ENCODE results near the gene DMD.
"Not testable (repeated sequence)": the region's sequence is repeated elsewhere in the genome, so short reads cannot be mapped to it uniquely, and the experiment has no call there.

Gene DMD

DNA sequence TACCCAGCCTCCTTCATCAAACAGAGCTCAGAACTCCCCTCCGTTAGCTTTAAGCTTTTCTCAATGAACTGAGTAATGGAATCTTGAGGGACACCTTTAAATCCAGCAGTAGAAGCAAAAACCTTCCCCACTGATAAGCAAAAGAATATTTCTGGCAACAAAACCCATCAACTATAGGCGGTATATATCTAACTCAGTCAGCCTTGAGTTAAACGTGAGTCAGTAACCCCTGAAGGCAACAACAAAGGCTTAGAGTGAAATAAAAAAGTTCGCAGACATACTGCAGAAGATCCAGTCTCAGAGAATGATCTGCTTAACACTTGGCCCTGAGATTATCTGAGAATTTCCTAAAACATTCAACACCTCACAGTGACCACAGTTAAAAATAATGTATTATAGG is 77.2 kb downstream of the DMD start:
- no peaks in the 10 kb centered on the region for H3K36me3 ChIP-seq (ENCODE audit: insufficient read depth, low read length)
- H2AFZ ChIP-seq (ENCODE audit: low read depth, low read length), result no peak overlapping the region
- H3K4me3 ChIP-seq (ENCODE audit: low read length), result no peak overlapping the region
- no peaks in the 10 kb centered on the region for H3K9me3 ChIP-seq (ENCODE audit: low read length)
- H3K27me3 ChIP-seq (ENCODE audit: insufficient read depth, low read length), result no peaks in the 10 kb centered on the region
- no peaks in the 10 kb centered on the region for H3K4me1 ChIP-seq (ENCODE audit: insufficient read depth, low read length)

DNA sequence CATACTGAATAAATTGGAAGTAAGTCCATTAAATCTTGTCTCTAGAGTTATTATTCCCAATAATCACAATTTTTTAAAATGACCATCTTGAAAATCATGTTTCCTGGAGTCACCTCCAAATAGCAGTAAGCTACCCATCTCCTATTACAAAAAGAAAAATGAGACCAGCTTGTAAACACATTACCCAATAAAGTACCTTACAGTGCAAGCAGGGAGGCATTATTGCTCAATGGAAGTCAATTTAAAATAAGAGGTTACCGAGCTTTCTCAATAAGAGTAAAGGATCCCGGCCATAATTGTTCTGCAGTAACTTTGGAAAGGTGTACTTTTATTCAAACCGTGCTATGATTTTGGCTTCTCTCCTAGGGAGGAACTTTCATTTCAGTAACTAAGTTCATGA is 78.0 kb downstream of the DMD start:
- H3K4me3 ChIP-seq (ENCODE audit: low read length), result no peak overlapping the region
- peaks cover under 1% of the 10 kb centered on the region for H3K27me3 ChIP-seq (ENCODE audit: insufficient read depth, low read length)
- no peaks in the 10 kb centered on the region for H3K36me3 ChIP-seq (ENCODE audit: insufficient read depth, low read length)
- no peaks in the 10 kb centered on the region for H3K4me1 ChIP-seq (ENCODE audit: insufficient read depth, low read length)
- no peaks in the 10 kb centered on the region for H3K9me3 ChIP-seq (ENCODE audit: low read length)
- no peak overlapping the region for H2AFZ ChIP-seq (ENCODE audit: low read depth, low read length)

DNA sequence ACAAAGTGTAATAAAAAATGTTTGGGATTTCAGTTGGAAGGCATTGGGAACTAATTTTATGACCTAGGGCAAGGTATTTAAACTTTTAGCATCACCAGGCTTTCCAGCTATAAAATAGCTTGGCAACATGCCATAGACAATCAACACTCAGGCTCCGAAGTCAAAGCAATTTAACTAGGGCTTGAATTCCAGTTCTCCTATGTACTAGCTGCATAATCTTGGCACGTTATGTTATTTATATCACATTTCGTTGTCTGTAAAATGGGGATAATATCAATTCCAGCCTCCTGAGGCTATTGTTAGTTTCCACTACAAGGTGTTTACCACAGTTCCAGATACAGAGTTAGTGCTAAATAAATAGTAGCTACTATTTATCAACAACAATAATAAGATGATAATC is 78.8 kb downstream of the DMD start:
- Histone ChIP-seq H3K36me3 (ENCODE audit: insufficient read depth, low read length) (no peaks in the 10 kb centered on the region), H3K27me3 (ENCODE audit: insufficient read depth, low read length) (peaks cover 3% of the 10 kb centered on the region), H2AFZ (ENCODE audit: low read depth, low read length) (no peak overlapping the region), H3K9me3 (ENCODE audit: low read length) (no peaks in the 10 kb centered on the region), H3K4me3 (ENCODE audit: low read length) (no peak overlapping the region), H3K4me1 (ENCODE audit: insufficient read depth, low read length) (no peaks in the 10 kb centered on the region)

DNA sequence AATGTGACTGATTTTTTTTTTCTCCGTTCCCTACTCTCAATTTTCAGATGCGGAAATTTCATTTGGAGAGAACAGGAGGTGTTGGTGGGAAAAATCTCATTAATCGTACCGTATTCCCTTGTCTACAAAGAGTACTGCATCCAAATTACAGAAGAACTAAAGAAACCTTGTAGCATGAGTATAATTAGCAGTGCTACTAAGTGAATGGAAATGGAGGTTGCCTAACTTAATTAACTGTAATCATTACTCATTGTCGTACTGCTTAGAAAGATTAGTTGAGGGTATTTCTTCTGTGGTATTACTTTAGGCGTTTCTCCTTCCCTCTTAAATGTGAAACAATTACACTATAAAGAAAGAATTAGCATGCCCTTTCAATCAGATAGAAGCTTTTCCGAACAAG is 81.7 kb downstream of the DMD start:
- H3K9me3 ChIP-seq (ENCODE audit: low read length), result no peaks in the 10 kb centered on the region
- peaks cover 3% of the 10 kb centered on the region for H3K27me3 ChIP-seq (ENCODE audit: insufficient read depth, low read length)
- no peaks in the 10 kb centered on the region for H3K36me3 ChIP-seq (ENCODE audit: insufficient read depth, low read length)
- no peak overlapping the region for H3K4me3 ChIP-seq (ENCODE audit: low read length)
- no peaks in the 10 kb centered on the region for H3K4me1 ChIP-seq (ENCODE audit: insufficient read depth, low read length)
- no peak overlapping the region for H2AFZ ChIP-seq (ENCODE audit: low read depth, low read length)

DNA sequence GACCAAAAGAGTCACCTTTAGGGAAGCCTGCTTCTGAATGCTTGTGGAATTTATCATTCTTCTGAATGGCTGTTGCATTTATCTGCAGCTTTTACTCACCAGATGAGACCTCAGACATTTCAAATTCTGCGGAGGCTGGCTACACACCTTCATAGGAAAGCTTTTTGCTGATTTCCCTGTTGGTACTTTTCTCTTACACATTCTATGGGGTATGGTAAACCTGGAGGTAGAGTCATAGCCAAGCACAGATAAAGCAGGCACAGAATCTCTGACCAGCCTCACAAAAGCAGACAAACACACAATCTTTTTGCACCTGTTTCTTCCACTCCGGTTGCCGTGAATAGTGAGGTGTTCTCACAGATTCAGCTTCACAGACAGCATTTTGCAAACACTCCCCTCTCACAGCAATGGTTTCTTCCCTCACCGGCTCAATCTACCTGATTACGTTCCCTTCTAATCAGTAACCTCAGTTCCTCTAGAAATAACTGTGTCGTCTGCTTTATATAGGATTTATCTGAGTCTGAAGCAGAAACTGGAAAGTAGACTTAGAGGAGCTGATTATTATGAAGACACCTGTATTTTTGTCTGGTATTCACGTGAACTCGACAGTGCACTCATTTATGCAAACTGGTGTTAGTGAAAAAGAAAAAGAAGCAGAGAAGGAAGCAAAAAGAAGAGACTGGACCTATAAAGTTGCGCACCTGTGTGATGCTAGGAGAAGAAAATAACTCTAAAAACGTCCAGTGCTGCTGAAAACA is 83.1 kb downstream of the DMD start:
- Histone ChIP-seq H3K4me3 (ENCODE audit: low read length) (no peak overlapping the region), H3K36me3 (ENCODE audit: insufficient read depth, low read length) (no peaks in the 10 kb centered on the region), H3K27me3 (ENCODE audit: insufficient read depth, low read length) (peaks cover 3% of the 10 kb centered on the region), H3K9me3 (ENCODE audit: low read length) (no peaks in the 10 kb centered on the region), H2AFZ (ENCODE audit: low read depth, low read length) (no peak overlapping the region), H3K4me1 (ENCODE audit: insufficient read depth, low read length) (no peaks in the 10 kb centered on the region)

DNA sequence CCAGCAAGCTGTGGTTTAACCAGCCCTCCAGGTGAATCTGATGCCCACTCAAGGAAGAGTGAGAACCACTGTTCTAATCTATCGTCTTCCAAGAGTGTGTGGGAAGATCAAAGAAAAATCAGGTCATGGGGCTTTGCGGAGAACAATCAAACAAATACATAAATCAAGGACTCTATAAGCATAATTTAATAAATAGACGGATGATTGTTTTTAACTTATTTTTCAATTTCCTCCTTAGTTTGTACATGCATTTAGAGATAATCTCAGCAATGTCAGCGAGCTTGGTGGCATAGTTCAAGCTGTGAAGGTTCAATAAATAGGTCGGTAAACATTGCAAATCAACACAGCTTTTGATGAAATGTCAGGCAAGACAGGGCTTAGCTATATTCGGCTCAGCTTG is 84.9 kb downstream of the DMD start:
- no peaks in the 10 kb centered on the region for H3K9me3 ChIP-seq (ENCODE audit: low read length)
- H3K27me3 ChIP-seq (ENCODE audit: insufficient read depth, low read length), result peaks cover 3% of the 10 kb centered on the region
- H3K4me3 ChIP-seq (ENCODE audit: low read length), result no peak overlapping the region
- no peaks in the 10 kb centered on the region for H3K4me1 ChIP-seq (ENCODE audit: insufficient read depth, low read length)
- H2AFZ ChIP-seq (ENCODE audit: low read depth, low read length), result no peak overlapping the region
- no peaks in the 10 kb centered on the region for H3K36me3 ChIP-seq (ENCODE audit: insufficient read depth, low read length)

DNA sequence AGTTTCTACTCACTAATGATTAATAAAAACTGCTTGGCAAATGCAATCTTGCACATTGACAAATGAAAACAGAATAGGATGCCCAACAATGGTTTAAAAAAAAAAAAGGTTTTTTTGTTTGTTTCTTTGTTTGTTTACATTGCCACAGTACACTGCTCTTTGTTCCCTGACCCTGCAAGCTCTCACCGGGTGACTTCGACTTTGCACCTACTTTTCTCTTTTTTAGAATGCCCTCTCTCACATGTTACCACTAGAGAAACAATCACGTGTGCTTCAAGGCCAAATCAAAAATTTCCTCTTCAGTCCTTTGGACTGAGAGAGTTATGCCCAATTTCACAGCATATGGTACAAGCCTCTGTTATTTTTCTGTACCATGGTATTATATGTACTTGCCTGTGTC is 101.5 kb downstream of the DMD start:
- Histone ChIP-seq H3K4me1 (ENCODE audit: insufficient read depth, low read length) (no peaks in the 10 kb centered on the region), H2AFZ (ENCODE audit: low read depth, low read length) (no peak overlapping the region), H3K27me3 (ENCODE audit: insufficient read depth, low read length) (no peaks in the 10 kb centered on the region), H3K9me3 (ENCODE audit: low read length) (no peaks in the 10 kb centered on the region), H3K36me3 (ENCODE audit: insufficient read depth, low read length) (no peaks in the 10 kb centered on the region), H3K4me3 (ENCODE audit: low read length) (no peak overlapping the region)

DNA sequence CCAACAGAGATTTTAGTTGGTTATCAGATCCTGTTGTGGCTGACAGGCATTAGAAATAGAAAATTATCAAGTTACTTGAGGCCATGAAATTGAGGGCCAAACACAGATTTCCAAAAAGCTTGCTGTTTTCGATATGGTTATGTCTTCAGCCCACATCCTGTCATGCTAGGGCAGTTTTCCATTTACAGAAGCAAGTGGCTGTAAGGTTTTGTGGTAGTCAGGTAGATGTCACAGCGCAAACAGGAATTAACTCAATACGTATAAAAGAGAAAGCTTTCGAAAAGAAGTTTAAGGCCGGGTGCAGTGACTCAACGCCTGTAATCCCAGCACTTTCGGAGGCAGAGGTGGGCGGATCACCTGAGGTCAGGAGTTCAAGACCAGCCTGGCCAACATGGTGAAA is 104.6 kb downstream of the DMD start:
- Histone ChIP-seq H3K9me3 (ENCODE audit: low read length) (no peaks in the 10 kb centered on the region), H3K27me3 (ENCODE audit: insufficient read depth, low read length) (no peaks in the 10 kb centered on the region), H2AFZ (ENCODE audit: low read depth, low read length) (no peak overlapping the region), H3K4me3 (ENCODE audit: low read length) (no peak overlapping the region), H3K36me3 (ENCODE audit: insufficient read depth, low read length) (no peaks in the 10 kb centered on the region), H3K4me1 (ENCODE audit: insufficient read depth, low read length) (no peaks in the 10 kb centered on the region)

DNA sequence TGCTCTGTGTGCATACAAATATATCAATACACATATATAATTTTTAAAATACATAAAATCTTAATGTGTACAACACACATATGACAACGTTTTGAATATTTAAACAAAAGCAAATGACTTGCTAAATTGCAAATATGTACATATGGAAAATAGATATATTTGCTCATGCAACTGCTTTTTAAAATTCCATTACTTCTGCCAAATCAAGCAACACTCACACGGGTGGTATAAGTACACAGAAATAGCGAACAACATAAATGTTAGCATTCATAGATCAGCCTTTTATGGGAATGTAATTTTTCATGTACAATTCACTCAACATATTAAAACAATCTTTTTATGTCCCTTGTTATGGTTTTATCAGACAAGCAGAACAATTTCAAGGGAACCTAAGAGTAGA is 116.3 kb downstream of the DMD start:
- Histone ChIP-seq H3K4me1 (ENCODE audit: insufficient read depth, low read length) (no peaks in the 10 kb centered on the region), H3K4me3 (ENCODE audit: low read length) (no peak overlapping the region), H2AFZ (ENCODE audit: low read depth, low read length) (no peak overlapping the region), H3K27me3 (ENCODE audit: insufficient read depth, low read length) (no peaks in the 10 kb centered on the region), H3K9me3 (ENCODE audit: low read length) (no peaks in the 10 kb centered on the region), H3K36me3 (ENCODE audit: insufficient read depth, low read length) (no peaks in the 10 kb centered on the region)

DNA sequence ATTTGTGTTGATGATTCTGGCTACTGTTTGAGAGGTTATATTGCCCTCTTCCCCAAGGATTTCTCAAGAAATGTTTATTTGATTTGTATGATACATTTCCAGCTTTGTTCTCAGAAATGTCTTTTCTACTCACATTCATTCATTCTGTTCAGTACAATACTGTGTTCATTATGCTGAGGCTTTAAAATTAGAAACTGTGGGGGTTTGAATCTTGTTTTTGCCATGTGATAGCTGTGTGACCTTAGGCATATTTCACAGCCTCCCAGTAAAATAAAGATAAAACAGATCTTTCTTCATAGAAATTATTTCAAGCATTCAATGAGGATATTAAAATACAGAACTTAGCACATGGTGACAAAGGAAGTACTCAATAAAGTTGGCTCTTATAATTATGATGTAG is 123.9 kb downstream of the DMD start:
- no peaks in the 10 kb centered on the region for H3K4me1 ChIP-seq (ENCODE audit: insufficient read depth, low read length)
- no peak overlapping the region for H2AFZ ChIP-seq (ENCODE audit: low read depth, low read length)
- no peaks in the 10 kb centered on the region for H3K36me3 ChIP-seq (ENCODE audit: insufficient read depth, low read length)
- no peaks in the 10 kb centered on the region for H3K27me3 ChIP-seq (ENCODE audit: insufficient read depth, low read length)
- H3K9me3 ChIP-seq (ENCODE audit: low read length), result no peaks in the 10 kb centered on the region
- H3K4me3 ChIP-seq (ENCODE audit: low read length), result no peak overlapping the region

DNA sequence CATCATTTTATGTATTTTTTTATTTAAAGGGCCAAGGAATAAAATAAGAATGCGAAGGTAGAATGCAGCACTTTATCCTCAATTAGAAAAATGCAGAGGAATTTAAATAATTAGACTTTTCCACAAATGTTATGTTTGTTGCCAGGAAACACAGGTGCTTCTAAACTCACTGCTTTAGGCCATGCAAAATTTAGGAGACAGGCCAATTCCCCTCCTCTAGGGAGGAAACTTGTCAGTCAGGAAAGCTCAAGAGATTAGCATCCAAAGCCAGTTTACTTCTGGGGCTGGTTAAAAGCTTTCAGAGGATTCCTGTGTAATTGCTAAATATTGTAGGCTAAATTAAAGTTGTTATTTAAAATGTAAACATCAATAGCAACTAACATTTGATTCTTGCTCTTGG is 124.5 kb downstream of the DMD start:
- H3K36me3 ChIP-seq (ENCODE audit: insufficient read depth, low read length), result no peaks in the 10 kb centered on the region
- no peaks in the 10 kb centered on the region for H3K9me3 ChIP-seq (ENCODE audit: low read length)
- H2AFZ ChIP-seq (ENCODE audit: low read depth, low read length), result no peak overlapping the region
- no peaks in the 10 kb centered on the region for H3K27me3 ChIP-seq (ENCODE audit: insufficient read depth, low read length)
- no peaks in the 10 kb centered on the region for H3K4me1 ChIP-seq (ENCODE audit: insufficient read depth, low read length)
- no peak overlapping the region for H3K4me3 ChIP-seq (ENCODE audit: low read length)

DNA sequence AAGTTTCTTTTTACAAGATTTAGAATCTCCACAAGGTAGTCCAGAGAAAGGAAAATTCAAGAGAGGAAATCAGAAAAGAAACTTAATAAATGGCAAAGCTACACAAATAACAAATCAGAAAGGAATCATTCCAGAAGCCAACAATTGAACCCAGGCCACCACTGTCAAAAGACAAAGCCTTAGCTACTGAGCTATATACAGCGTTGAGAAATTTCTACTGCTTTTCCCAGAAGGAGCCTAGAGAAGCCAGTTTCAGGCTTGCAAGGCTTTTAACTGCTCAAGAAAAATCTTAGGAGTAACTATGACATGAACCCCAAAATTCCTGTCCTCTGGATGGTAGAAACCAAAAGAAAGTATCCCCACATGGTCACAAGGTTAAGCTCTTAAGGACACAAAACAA is 129.0 kb downstream of the DMD start:
- no peaks in the 10 kb centered on the region for H3K4me1 ChIP-seq (ENCODE audit: insufficient read depth, low read length)
- H3K27me3 ChIP-seq (ENCODE audit: insufficient read depth, low read length), result no peaks in the 10 kb centered on the region
- no peak overlapping the region for H3K4me3 ChIP-seq (ENCODE audit: low read length)
- no peak overlapping the region for H2AFZ ChIP-seq (ENCODE audit: low read depth, low read length)
- no peaks in the 10 kb centered on the region for H3K9me3 ChIP-seq (ENCODE audit: low read length)
- no peaks in the 10 kb centered on the region for H3K36me3 ChIP-seq (ENCODE audit: insufficient read depth, low read length)

DNA sequence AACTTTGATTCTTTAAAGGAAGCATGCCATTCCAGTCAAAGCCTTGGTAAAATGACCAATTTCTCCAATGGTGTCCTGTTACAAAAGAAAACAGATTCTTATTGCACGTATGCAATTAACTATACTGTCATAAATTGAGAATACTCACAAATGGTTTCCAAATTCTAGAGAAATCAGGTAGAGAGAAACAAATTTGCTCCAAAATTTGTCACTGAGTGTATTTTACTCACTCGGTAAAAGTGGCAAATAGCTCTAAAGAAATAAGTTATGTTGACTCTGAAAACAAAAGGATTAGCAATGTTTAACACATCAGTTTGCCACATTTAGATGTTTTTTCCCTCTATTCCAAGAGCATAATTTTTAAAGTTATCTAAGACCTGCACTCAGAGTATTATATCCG is 133.1 kb downstream of the DMD start:
- Histone ChIP-seq H3K4me1 (ENCODE audit: insufficient read depth, low read length) (no peaks in the 10 kb centered on the region), H3K27me3 (ENCODE audit: insufficient read depth, low read length) (no peaks in the 10 kb centered on the region)

DNA sequence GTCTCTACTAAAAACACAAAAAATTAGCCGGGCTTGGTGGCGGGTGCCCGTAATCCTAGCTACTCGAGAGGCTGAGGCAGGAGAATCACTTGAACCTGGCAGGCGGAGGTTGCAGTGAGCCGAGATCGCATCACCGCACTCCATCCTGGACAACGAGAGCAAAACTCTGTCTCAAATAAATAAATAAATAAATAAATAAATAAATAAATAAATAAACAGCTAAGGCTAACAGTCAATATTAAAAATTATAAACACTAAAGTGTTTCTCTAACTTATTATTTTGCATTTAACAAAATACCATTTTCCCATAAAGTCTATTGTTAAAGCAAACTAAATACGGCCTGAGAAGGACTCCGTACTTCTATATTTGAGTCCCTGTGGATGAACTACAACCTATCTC is 137.7 kb downstream of the DMD start:
- not testable (repeated sequence) for H3K9me3 ChIP-seq (ENCODE audit: low read length); H3K4me3 ChIP-seq (ENCODE audit: low read length); H3K4me1 ChIP-seq (ENCODE audit: insufficient read depth, low read length); H3K36me3 ChIP-seq (ENCODE audit: insufficient read depth, low read length); H2AFZ ChIP-seq (ENCODE audit: low read depth, low read length); H3K27me3 ChIP-seq (ENCODE audit: insufficient read depth, low read length)

More for the DNA sequence above, 133.1 kb downstream of the DMD start:
- no peak overlapping the region for H3K4me3 ChIP-seq (ENCODE audit: low read length)
- H2AFZ ChIP-seq (ENCODE audit: low read depth, low read length), result no peak overlapping the region
- no peaks in the 10 kb centered on the region for H3K36me3 ChIP-seq (ENCODE audit: insufficient read depth, low read length)
- H3K9me3 ChIP-seq (ENCODE audit: low read length), result no peaks in the 10 kb centered on the region
